ENCODE measurements around the gene ODAD3. TPM values are rescaled to one million over a fixed set of nuclear protein-coding genes. Genes with fewer than 3 reads are reported as not detected.
A peak's percentile ranks its signal among the peaks of the same experiment; 100 is the strongest.

Gene ODAD3
- total and polyA plus RNA-seq, 2 of the 13 experiments (the other 11 are each of a cell fraction or from before 2014, with no cell fraction given): 0.04 to 0.08 TPM

- TF ChIP-seq RBM22 (optimal IDR thresholded peaks at IDR 0.05; ENCODE audit: low read length): no peak
- peak; percentile 80 for TF ChIP-seq ZNF777 (CRISPR knock-in tag; IDR thresholded peaks at IDR 0.05)
- TF ChIP-seq ZNF256 (CRISPR knock-in tag; conservative IDR thresholded peaks at IDR 0.05): no peak
- TF ChIP-seq POLR2A (IDR thresholded peaks at IDR 0.05; ENCODE audit: insufficient read depth in 1 of 2, low read depth in 2 of 2, low read length in 2 of 2): peak in 1 of 2 experiments; percentile 19; a peak in 1 of 4 replicates
- TF ChIP-seq ZNF792 (CRISPR knock-in tag; IDR thresholded peaks at IDR 0.05): 0 out of 2 replicates have a peak, but pooled peaks have one; percentile 19
- TF ChIP-seq ETV5 (CRISPR knock-in tag; IDR thresholded peaks at IDR 0.05; ENCODE audit: borderline replicate concordance): peak; percentile 57; the same call in 1 of the 2 replicates
- TF ChIP-seq IRF9 (CRISPR knock-in tag; IDR thresholded peaks at IDR 0.05; ENCODE audit: borderline replicate concordance): 0 out of 2 replicates have a peak, but pooled peaks have one; percentile 49
- TF ChIP-seq, protein P1, sequence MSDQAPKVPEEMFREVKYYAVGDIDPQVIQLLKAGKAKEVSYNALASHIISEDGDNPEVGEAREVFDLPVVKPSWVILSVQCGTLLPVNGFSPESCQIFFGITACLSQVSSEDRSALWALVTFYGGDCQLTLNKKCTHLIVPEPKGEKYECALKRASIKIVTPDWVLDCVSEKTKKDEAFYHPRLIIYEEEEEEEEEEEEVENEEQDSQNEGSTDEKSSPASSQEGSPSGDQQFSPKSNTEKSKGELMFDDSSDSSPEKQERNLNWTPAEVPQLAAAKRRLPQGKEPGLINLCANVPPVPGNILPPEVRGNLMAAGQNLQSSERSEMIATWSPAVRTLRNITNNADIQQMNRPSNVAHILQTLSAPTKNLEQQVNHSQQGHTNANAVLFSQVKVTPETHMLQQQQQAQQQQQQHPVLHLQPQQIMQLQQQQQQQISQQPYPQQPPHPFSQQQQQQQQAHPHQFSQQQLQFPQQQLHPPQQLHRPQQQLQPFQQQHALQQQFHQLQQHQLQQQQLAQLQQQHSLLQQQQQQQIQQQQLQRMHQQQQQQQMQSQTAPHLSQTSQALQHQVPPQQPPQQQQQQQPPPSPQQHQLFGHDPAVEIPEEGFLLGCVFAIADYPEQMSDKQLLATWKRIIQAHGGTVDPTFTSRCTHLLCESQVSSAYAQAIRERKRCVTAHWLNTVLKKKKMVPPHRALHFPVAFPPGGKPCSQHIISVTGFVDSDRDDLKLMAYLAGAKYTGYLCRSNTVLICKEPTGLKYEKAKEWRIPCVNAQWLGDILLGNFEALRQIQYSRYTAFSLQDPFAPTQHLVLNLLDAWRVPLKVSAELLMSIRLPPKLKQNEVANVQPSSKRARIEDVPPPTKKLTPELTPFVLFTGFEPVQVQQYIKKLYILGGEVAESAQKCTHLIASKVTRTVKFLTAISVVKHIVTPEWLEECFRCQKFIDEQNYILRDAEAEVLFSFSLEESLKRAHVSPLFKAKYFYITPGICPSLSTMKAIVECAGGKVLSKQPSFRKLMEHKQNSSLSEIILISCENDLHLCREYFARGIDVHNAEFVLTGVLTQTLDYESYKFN (CRISPR knock-in tag; conservative IDR thresholded peaks at IDR 0.05): peak; percentile 25; the same call in 1 of the 2 replicates
- peak; percentile 74; the same call in 1 of the 2 replicates for TF ChIP-seq MXD1 (CRISPR knock-in tag; IDR thresholded peaks at IDR 0.05)
- no peak for TF ChIP-seq GFI1 (CRISPR knock-in tag; IDR thresholded peaks at IDR 0.05; ENCODE audit: borderline replicate concordance)
- TF ChIP-seq, protein P2, sequence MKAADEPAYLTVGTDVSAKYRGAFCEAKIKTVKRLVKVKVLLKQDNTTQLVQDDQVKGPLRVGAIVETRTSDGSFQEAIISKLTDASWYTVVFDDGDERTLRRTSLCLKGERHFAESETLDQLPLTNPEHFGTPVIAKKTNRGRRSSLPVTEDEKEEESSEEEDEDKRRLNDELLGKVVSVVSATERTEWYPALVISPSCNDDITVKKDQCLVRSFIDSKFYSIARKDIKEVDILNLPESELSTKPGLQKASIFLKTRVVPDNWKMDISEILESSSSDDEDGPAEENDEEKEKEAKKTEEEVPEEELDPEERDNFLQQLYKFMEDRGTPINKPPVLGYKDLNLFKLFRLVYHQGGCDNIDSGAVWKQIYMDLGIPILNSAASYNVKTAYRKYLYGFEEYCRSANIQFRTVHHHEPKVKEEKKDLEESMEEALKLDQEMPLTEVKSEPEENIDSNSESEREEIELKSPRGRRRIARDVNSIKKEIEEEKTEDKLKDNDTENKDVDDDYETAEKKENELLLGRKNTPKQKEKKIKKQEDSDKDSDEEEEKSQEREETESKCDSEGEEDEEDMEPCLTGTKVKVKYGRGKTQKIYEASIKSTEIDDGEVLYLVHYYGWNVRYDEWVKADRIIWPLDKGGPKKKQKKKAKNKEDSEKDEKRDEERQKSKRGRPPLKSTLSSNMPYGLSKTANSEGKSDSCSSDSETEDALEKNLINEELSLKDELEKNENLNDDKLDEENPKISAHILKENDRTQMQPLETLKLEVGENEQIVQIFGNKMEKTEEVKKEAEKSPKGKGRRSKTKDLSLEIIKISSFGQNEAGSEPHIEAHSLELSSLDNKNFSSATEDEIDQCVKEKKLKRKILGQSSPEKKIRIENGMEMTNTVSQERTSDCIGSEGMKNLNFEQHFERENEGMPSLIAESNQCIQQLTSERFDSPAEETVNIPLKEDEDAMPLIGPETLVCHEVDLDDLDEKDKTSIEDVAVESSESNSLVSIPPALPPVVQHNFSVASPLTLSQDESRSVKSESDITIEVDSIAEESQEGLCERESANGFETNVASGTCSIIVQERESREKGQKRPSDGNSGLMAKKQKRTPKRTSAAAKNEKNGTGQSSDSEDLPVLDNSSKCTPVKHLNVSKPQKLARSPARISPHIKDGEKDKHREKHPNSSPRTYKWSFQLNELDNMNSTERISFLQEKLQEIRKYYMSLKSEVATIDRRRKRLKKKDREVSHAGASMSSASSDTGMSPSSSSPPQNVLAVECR (CRISPR knock-in tag; IDR thresholded peaks at IDR 0.05; ENCODE audit: borderline replicate concordance): peak; percentile 18; the same call in 1 of the 2 replicates
- TF ChIP-seq IKZF1 (IDR thresholded peaks at IDR 0.05): no peak
- no peak for TF ChIP-seq SRY (CRISPR knock-in tag; IDR thresholded peaks at IDR 0.05)
- no peak for TF ChIP-seq ZNF552 (CRISPR knock-in tag; IDR thresholded peaks at IDR 0.05; ENCODE audit: borderline replicate concordance)
- no peak for TF ChIP-seq BHLHE40 (IDR thresholded peaks at IDR 0.05; ENCODE audit: low read length)
- TF ChIP-seq ZSCAN29 (CRISPR knock-in tag; conservative IDR thresholded peaks at IDR 0.05): no peak
- TF ChIP-seq CENPBD1 (CRISPR knock-in tag; IDR thresholded peaks at IDR 0.05; ENCODE audit: borderline replicate concordance, low read depth): no peak
- peak; percentile 39; the same call in 1 of the 2 replicates for TF ChIP-seq AHR (CRISPR knock-in tag; IDR thresholded peaks at IDR 0.05)
- TF ChIP-seq ZNF761 (CRISPR knock-in tag; conservative IDR thresholded peaks at IDR 0.05): no peak
Measured at GRCh38 chr19:11418549-11419506, 16.1 kb downstream of the ODAD3 start, which contains the start of gene RGL3 (continued).
